A549 treated with RU486 at 1 μM for 4 hours (cell line): Measurements from ENCODE around the gene TAF11L6. TPM values are rescaled to one million over a fixed set of nuclear protein-coding genes. Genes with fewer than 3 reads are reported as not detected.

ENCODE experiments used
- total RNA-seq: library from RNA; stranded (reverse); fragments of 200-300 nt; extraction: Qiagen RNA extraction; gene quantifications from 5 replicates; pipeline ENCODE4 v1.2.3, GENCODE V29; 2022; ENCODE audit warnings: low read depth

Gene TAF11L6
- not detected in 5 replicates for total RNA-seq

DNA sequence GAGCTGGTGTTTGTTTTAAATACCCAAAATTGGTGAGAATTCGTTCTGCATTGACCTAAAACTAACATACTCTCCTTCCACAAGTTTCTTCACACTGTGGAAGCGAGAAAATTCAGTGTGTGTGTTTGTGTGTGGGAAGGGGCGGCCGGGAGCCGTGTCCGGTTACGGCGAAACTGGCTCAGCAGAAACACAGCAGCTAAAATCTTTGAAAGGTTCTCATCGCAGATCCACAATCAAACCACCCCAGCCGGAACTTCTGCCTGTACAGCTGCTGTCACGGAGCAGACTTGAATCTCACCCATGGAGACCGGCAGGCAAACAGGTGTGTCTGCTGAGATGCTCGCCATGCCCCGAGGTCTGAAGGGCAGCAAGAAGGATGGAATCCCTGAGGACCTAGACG, at the start of gene TAF11L6:
Gene TAF11L6 (plus strand): TSS at position 301 of the 400 bp plus-strand sequence.

DNA sequence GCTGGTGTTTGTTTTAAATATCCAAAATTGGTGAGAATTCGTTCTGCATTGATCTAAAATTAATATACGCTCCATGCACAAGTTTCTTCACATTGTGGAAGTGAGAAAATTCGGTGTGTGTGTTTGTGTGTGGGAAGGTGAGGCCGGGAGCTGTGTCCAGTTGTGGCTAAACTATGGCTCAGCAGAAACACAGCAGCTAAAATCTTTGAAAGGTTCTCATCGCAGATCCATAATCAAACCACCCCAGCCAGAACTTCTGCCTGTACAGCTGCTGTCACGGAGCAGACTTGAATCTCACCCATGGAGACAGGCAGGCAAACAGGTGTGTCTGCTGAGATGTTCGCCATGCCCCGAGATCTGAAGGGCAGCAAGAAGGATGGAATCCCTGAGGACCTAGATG, 30.5 kb upstream of the TAF11L6 start, which contains the start of gene TAF11L2:
Gene TAF11L2 (plus strand): TSS at position 301 of the 400 bp plus-strand sequence.

DNA sequence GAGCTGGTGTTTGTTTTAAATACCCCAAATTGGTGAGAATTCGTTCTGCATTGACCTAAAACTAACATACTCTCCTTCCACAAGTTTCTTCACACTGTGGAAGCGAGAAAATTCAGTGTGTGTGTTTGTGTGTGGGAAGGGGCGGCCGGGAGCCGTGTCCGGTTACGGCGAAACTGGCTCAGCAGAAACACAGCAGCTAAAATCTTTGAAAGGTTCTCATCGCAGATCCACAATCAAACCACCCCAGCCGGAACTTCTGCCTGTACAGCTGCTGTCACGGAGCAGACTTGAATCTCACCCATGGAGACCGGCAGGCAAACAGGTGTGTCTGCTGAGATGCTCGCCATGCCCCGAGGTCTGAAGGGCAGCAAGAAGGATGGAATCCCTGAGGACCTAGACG, 10.4 kb upstream of the TAF11L6 start, which contains the start of gene TAF11L3:
Gene TAF11L3 (plus strand): TSS at position 301 of the 400 bp plus-strand sequence.

DNA sequence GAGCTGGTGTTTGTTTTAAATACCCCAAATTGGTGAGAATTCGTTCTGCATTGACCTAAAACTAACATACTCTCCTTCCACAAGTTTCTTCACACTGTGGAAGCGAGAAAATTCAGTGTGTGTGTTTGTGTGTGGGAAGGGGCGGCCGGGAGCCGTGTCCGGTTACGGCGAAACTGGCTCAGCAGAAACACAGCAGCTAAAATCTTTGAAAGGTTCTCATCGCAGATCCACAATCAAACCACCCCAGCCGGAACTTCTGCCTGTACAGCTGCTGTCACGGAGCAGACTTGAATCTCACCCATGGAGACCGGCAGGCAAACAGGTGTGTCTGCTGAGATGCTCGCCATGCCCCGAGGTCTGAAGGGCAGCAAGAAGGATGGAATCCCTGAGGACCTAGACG, 7.0 kb upstream of the TAF11L6 start, which contains the start of gene TAF11L4:
Gene TAF11L4 (plus strand): TSS at position 301 of the 400 bp plus-strand sequence.

DNA sequence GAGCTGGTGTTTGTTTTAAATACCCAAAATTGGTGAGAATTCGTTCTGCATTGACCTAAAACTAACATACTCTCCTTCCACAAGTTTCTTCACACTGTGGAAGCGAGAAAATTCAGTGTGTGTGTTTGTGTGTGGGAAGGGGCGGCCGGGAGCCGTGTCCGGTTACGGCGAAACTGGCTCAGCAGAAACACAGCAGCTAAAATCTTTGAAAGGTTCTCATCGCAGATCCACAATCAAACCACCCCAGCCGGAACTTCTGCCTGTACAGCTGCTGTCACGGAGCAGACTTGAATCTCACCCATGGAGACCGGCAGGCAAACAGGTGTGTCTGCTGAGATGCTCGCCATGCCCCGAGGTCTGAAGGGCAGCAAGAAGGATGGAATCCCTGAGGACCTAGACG, 3.5 kb upstream of the TAF11L6 start, which contains the start of gene TAF11L5:
Gene TAF11L5 (plus strand): TSS at position 301 of the 400 bp plus-strand sequence.

Other genes with a start within 250 kb of the TAF11L6 start
- not detected in 5 replicates for gene TAF11L2, start 30.4 kb upstream of the TAF11L6 start, total RNA-seq
- gene TAF11L3, start 10.3 kb upstream of the TAF11L6 start, total RNA-seq, result not detected in 5 replicates
- not detected in 5 replicates for gene TAF11L4, start 6.9 kb upstream of the TAF11L6 start, total RNA-seq
- gene TAF11L5, start 3.4 kb upstream of the TAF11L6 start, total RNA-seq, result not detected in 5 replicates
- gene TAF11L7, start 57.1 kb downstream of the TAF11L6 start, total RNA-seq, result not detected in 5 replicates
- gene TAF11L8, start 62.3 kb downstream of the TAF11L6 start, total RNA-seq, result not detected in 5 replicates
- not detected in 5 replicates for gene TAF11L9, start 65.7 kb downstream of the TAF11L6 start, total RNA-seq
- gene TAF11L10, start 69.2 kb downstream of the TAF11L6 start, total RNA-seq, result not detected in 5 replicates
- 0.21 to 0.38 TPM (median 0.25 TPM) in 4 of 5 replicates, not detected in the other for gene TAF11L11, start 75.5 kb downstream of the TAF11L6 start, total RNA-seq
- 0.14 to 0.18 TPM in 2 of 5 replicates, not detected in the others for gene TAF11L12, start 81.7 kb downstream of the TAF11L6 start, total RNA-seq
- gene TAF11L13, start 103.4 kb downstream of the TAF11L6 start, total RNA-seq, result not detected in 5 replicates
- gene TAF11L14, start 105.8 kb downstream of the TAF11L6 start, total RNA-seq, result not detected in 5 replicates